Stomach (tissue), 9 donors: ENCODE results near the gene SAXO2. TPM values are rescaled to one million over a fixed set of nuclear protein-coding genes. Genes with fewer than 3 reads are reported as not detected.

Experiments used
- DNase-seq, 2 donors: peaks; one replicate each; pipeline versions ENCODE4 v3.0.0 to v3.0.0-alpha.2; 2013 to 2019
- H3K27ac ChIP-seq, 5 donors: fragments of 200-600 bp in 4 of 5; sonication (generic) in 4 of 5; one replicate each; pipeline ENCODE4 v1.5.1; 2013 to 2019; ENCODE audit warnings: mild to moderate bottlenecking in 1 of 5, moderate library complexity in 1 of 5
- H3K27me3 ChIP-seq, 3 donors: fragments of 200-600 bp; sonication (generic); one replicate each; pipeline ENCODE4 v1.5.1; 2017 to 2019; ENCODE audit warnings: mixed run types in 1 of 3
- H3K36me3 ChIP-seq, 4 donors: fragments of 200-600 bp; sonication (generic); 1 replicate in 3 of 4; 2 replicates in 1 of 4; pipeline ENCODE4 v1.5.1; 2016 to 2019
- H3K4me1 ChIP-seq, 4 donors: fragments of 200-600 bp; sonication (generic); one replicate each; pipeline ENCODE4 v1.5.1; 2016 to 2019
- H3K4me3 ChIP-seq, 4 donors: fragments of 200-600 bp; sonication (generic) in 3 of 4; one replicate each; pipeline ENCODE4 v1.5.1; 2016 to 2019; ENCODE audit warnings: mild to moderate bottlenecking in 1 of 4
- H3K9me3 ChIP-seq, 4 donors: fragments of 200-600 bp; sonication (generic); one replicate each; pipeline ENCODE4 v1.5.1; 2016 to 2019
- EP300 ChIP-seq: sonication (generic); formaldehyde crosslinking; IDR thresholded peaks from one replicate; pipeline ENCODE4 v1.6.1; 2017; ENCODE audit warnings: antibody characterized with exemption
- POLR2A ChIP-seq, 4 donors: fragments of 450-650 bp; IDR thresholded peaks; one replicate each; pipeline ENCODE4 v1.6.1; 2016; ENCODE audit warnings: antibody characterized with exemption in 4 of 4, control low read depth in 2 of 4, mild to moderate bottlenecking in 1 of 4, moderate library complexity in 1 of 4
- POLR2AphosphoS5 ChIP-seq, 3 donors: sonication (generic); formaldehyde crosslinking; IDR thresholded peaks; one replicate each; pipeline ENCODE4 v1.6.1; 2016; ENCODE audit warnings: antibody characterized with exemption in 3 of 3
- WGBS, 5 donors: extraction: QIAGEN DNeasy Blood & Tissue Kit in 3 of 5; methylation state at CpG; one replicate each; pipeline versions ENCODE4 v1.1.5 to v1.1.7; 2013 to 2018; 5-methylcytosine and 5-hydroxymethylcytosine counted together
- intact Hi-C: fragments of 100-400 bp; cut with DNase I; formaldehyde crosslinking; loops from one replicate; pipeline ENCODE4 v1.15.1; 2023; ENCODE audit warnings: low total_unique reads
- polyA plus RNA-seq, 3 donors: library from polyadenylated mRNA; stranded (reverse); fragments of 200-250 nt; gene quantifications; one replicate each; pipeline ENCODE4 v1.2.3, GENCODE V29; 2013
- total RNA-seq, 5 donors: library from RNA; depleted of rRNA; stranded (reverse); fragments of >200 nt; gene quantifications; one replicate each; pipeline versions ENCODE4 v1.1.0 to v1.2.3, GENCODE V29; 2014 to 2016
- TF ChIP-seq, protein P1 (sequence below), 7 experiments: fragments of 450-650 bp in 4 of 7; fragments of 200-600 bp in 3 of 7; sonication (generic) in 3 of 7; IDR thresholded peaks; one replicate each; pipeline ENCODE4 v1.5.1; 2016 to 2019; ENCODE audit warnings: antibody characterized with exemption in 7 of 7, control low read depth in 2 of 7, mild to moderate bottlenecking in 1 of 7
- donor health status: healthy with polysubstance abuse.
- donor health status: Bipolar disorder and iron deficiency.
- donor health status: healthy.

SAXO2 gene
- total and polyA plus RNA-seq, 8 donors, result 0.14 to 18.7 (median 3.3) TPM; not detected in 2

GRCh38 chr15:82304778-82305090, 42.1 kb downstream of the SAXO2 start:
- TF ChIP-seq, protein P1, sequence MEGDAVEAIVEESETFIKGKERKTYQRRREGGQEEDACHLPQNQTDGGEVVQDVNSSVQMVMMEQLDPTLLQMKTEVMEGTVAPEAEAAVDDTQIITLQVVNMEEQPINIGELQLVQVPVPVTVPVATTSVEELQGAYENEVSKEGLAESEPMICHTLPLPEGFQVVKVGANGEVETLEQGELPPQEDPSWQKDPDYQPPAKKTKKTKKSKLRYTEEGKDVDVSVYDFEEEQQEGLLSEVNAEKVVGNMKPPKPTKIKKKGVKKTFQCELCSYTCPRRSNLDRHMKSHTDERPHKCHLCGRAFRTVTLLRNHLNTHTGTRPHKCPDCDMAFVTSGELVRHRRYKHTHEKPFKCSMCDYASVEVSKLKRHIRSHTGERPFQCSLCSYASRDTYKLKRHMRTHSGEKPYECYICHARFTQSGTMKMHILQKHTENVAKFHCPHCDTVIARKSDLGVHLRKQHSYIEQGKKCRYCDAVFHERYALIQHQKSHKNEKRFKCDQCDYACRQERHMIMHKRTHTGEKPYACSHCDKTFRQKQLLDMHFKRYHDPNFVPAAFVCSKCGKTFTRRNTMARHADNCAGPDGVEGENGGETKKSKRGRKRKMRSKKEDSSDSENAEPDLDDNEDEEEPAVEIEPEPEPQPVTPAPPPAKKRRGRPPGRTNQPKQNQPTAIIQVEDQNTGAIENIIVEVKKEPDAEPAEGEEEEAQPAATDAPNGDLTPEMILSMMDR (IDR thresholded peaks at IDR 0.05), result no peak
- H3K4me1 ChIP-seq, result no peaks in the 10 kb centered on the region
- H3K27me3 ChIP-seq, result no peaks in the 10 kb centered on the region
- intact Hi-C loops, result no loop called here
- no peak overlapping the region for H3K4me3 ChIP-seq
- no peaks in the 10 kb centered on the region for H3K36me3 ChIP-seq
- DNase-seq, result no peak
- H3K9me3 ChIP-seq, result no peaks in the 10 kb centered on the region
- 86 to 92% (median 88%) methylated on average over 4 of the region's 4 CpGs for WGBS, 5 donors
- H3K27ac ChIP-seq, result no peak overlapping the region

- WGBS, 5 donors, result 87 to 97% (median 91%) methylated on average over 5 to 7 of the region's 7 CpGs
- H3K27ac ChIP-seq, result no peak overlapping the region
These were observed 43.0 kb downstream of the SAXO2 start for GRCh38 chr15:82305621-82306048.

DNA sequence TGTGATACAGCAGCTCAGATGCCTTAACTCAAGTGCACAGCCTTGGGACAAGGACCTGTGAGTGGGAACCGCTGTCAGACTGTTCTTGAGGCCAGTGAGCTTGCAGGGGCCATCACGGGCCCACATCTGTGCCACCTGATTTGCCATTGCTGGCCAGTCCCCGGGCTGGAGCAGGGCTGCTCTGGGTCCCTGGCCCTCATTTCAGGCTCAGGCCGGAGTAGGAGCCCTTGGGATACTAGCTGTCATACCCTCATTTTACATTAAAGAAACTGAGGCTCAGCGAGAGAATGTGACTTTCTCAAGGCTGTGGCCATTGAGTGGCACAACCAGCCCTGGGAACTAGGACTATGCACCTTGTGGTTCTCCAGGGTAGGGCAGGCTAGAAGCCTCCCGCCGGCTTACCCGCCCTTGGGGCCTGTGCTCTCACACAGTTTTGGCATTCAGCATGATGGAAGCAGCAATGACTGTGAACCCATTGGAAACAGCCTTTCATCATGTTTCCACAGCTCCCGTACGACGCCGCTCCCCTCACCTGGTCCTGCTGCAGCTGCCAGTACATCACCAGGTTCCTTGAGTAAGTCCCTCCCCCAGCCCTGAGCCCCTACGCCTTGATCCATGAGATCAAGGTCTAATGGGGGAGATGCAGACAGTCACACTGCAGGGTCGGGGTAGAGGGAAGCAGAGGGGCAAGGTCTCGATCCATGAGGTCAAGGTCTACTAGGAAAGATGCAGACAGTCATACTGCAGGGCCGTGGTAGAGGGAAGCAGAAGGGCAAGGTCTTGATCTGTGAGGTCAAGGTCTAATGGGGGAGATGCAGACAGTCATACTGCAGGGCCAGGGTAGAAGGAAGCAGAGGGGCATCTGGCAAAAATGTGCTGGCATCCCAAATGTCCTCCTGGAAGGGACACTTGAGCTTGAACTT, 44.4 kb downstream of the SAXO2 start:
- H3K4me1 ChIP-seq, result no peaks in the 10 kb centered on the region
- no peak for DNase-seq
- TF ChIP-seq, protein P1 (IDR thresholded peaks at IDR 0.05), result no peak
- TF ChIP-seq EP300 (no peak), POLR2AphosphoS5 (IDR thresholded peaks at IDR 0.05) (no peak), POLR2A (IDR thresholded peaks at IDR 0.05) (no peak)
- H3K4me3 ChIP-seq, result no peak overlapping the region
- no peaks in the 10 kb centered on the region for H3K36me3 ChIP-seq
- H3K27ac ChIP-seq, result no peak overlapping the region
- intact Hi-C loops, result no loop called here
- H3K27me3 ChIP-seq, result no peaks in the 10 kb centered on the region
- WGBS, 5 donors, result 88 to 95% (median 93%) methylated on average over 13 to 16 of the region's 16 CpGs
- H3K9me3 ChIP-seq, result no peaks in the 10 kb centered on the region

More at GRCh38 chr15:82305621-82306048, 43.0 kb downstream of the SAXO2 start:
- TF ChIP-seq, protein P1 (IDR thresholded peaks at IDR 0.05), result no peak
- TF ChIP-seq POLR2A (IDR thresholded peaks at IDR 0.05), result no peak
- no peak for TF ChIP-seq POLR2AphosphoS5 (IDR thresholded peaks at IDR 0.05)
- no peak for TF ChIP-seq EP300
- Histone ChIP-seq H3K9me3 (no peaks in the 10 kb centered on the region), H3K36me3 (no peaks in the 10 kb centered on the region), H3K4me3 (no peak overlapping the region), H3K27me3 (no peaks in the 10 kb centered on the region), H3K4me1 (no peaks in the 10 kb centered on the region)
- intact Hi-C loops, result no loop called here
- no peak for DNase-seq

- Histone ChIP-seq H3K9me3 (no peaks in the 10 kb centered on the region), H3K36me3 (no peaks in the 10 kb centered on the region), H3K27ac (no peak overlapping the region), H3K27me3 (no peaks in the 10 kb centered on the region), H3K4me3 (no peak overlapping the region), H3K4me1 (no peaks in the 10 kb centered on the region)
- DNase-seq, result no peak
- intact Hi-C loops, result no loop called here
- TF ChIP-seq, protein P1 (IDR thresholded peaks at IDR 0.05), result no peak
- no peak for TF ChIP-seq POLR2A (IDR thresholded peaks at IDR 0.05)
- no peak for TF ChIP-seq POLR2AphosphoS5 (IDR thresholded peaks at IDR 0.05)
- TF ChIP-seq EP300, result no peak
- 89 to 95% (median 94%) methylated on average over 5 to 8 of the region's 8 CpGs for WGBS, 5 donors
These were observed 45.1 kb downstream of the SAXO2 start for GRCh38 chr15:82307714-82308081.
